Gastroesophageal sphincter (tissue), 4 donors: ENCODE results near the gene SHQ1. TPM values are rescaled to one million over a fixed set of nuclear protein-coding genes. Genes with fewer than 3 reads are reported as not detected.

ENCODE experiments used
- ATAC-seq: fragments of 150-250 bp; one replicate; pipeline ENCODE4 v1.9.1; 2016; ENCODE audit warnings: mild to moderate bottlenecking, moderate library complexity
- H3K27ac ChIP-seq, 4 donors: fragments of 200-600 bp; sonication (generic) in 3 of 4; 1 replicate in 3 of 4; 2 replicates in 1 of 4; pipeline ENCODE4 v1.5.1; 2016 to 2019
- H3K27me3 ChIP-seq: fragments of 200-600 bp; sonication (generic); one replicate; pipeline ENCODE4 v1.5.1; 2019
- H3K36me3 ChIP-seq, 2 donors: fragments of 200-600 bp; sonication (generic); one replicate each; pipeline ENCODE4 v1.5.1; 2019; ENCODE audit warnings: control low read depth in 1 of 2
- H3K4me1 ChIP-seq, 3 donors: fragments of 200-600 bp; sonication (generic); 1 replicate in 2 of 3; 2 replicates in 1 of 3; pipeline ENCODE4 v1.5.1; 2016 to 2019; ENCODE audit warnings: control low read depth in 2 of 3
- H3K4me3 ChIP-seq, 2 donors: fragments of 200-600 bp; sonication (generic); one replicate each; pipeline ENCODE4 v1.5.1; 2019; ENCODE audit warnings: mild to moderate bottlenecking in 1 of 2, moderate library complexity in 1 of 2
- H3K9me3 ChIP-seq, 3 donors: fragments of 200-600 bp; sonication (generic); one replicate each; pipeline ENCODE4 v1.5.1; 2017 to 2019; ENCODE audit warnings: control low read depth in 2 of 3
- EP300 ChIP-seq: sonication (generic); formaldehyde crosslinking; IDR thresholded peaks from one replicate; pipeline ENCODE4 v1.6.1; 2017; ENCODE audit warnings: antibody characterized with exemption, mild to moderate bottlenecking
- POLR2A ChIP-seq, 2 donors: fragments of 450-650 bp; IDR thresholded peaks; one replicate each; pipeline ENCODE4 v1.6.1; 2017; ENCODE audit warnings: antibody characterized with exemption in 2 of 2, mild to moderate bottlenecking in 2 of 2, moderate library complexity in 1 of 2
- POLR2AphosphoS5 ChIP-seq: sonication (generic); formaldehyde crosslinking; IDR thresholded peaks from one replicate; pipeline ENCODE4 v1.6.1; 2017; ENCODE audit warnings: antibody characterized with exemption
- WGBS, 2 donors: methylation state at CpG; one replicate each; pipeline ENCODE4 v1.1.5; 2018; ENCODE audit warnings: low coverage in 1 of 2; 5-methylcytosine and 5-hydroxymethylcytosine counted together
- total RNA-seq, 4 donors: library from RNA; depleted of rRNA; stranded (reverse); fragments of >200 nt; gene quantifications; one replicate each; pipeline ENCODE4 v1.1.0, GENCODE V29; 2016
- TF ChIP-seq, protein P1 (sequence below), 4 experiments: fragments of 200-600 bp in 2 of 4; fragments of 450-650 bp in 2 of 4; sonication (generic) in 1 of 4; IDR thresholded peaks; one replicate each; pipeline ENCODE4 v1.5.1; 2017 to 2019; ENCODE audit warnings: antibody characterized with exemption in 4 of 4, mild to moderate bottlenecking in 2 of 4, moderate library complexity in 2 of 4

Gene SHQ1
- total RNA-seq, 4 donors from 2014 or later, result 7.0 to 17.1 (median 11.2) TPM

DNA sequence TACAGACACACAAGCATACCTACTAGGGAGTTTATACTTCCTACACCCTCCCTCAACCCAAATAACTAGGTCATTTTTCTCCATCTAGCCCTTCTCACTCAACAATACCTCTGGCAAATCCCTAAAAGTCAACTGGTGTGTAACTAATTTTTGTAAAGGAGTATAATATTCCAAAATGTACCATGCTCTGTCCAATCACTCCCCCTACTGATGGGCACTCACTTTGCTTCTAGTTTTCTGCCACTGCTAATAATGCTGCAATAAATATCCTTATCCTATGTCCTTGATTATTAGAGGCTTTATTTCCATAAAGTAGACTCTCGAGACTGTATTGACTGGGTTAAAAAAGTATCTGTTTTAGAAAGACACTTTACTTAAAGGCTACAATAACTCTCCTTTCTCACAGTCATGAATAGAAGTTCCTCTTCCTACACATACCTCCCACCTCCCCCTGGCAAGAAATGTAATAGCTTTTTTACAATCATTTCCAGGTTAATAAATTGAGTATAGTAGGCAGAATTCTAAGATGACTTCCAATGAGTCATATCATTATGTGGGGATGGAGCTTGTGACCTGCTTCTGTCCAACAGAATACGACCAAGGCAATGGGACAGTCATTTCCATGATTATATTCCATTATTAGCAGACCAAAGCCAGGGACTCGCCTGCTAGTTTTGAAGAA is 30.0 kb downstream of the SHQ1 start:
- WGBS, 2 donors, result 66 to 84% methylated on average over 3 of the region's 3 CpGs
- no peak overlapping the region for H3K4me3 ChIP-seq
- no peaks in the 10 kb centered on the region for H3K9me3 ChIP-seq
- TF ChIP-seq, protein P1, sequence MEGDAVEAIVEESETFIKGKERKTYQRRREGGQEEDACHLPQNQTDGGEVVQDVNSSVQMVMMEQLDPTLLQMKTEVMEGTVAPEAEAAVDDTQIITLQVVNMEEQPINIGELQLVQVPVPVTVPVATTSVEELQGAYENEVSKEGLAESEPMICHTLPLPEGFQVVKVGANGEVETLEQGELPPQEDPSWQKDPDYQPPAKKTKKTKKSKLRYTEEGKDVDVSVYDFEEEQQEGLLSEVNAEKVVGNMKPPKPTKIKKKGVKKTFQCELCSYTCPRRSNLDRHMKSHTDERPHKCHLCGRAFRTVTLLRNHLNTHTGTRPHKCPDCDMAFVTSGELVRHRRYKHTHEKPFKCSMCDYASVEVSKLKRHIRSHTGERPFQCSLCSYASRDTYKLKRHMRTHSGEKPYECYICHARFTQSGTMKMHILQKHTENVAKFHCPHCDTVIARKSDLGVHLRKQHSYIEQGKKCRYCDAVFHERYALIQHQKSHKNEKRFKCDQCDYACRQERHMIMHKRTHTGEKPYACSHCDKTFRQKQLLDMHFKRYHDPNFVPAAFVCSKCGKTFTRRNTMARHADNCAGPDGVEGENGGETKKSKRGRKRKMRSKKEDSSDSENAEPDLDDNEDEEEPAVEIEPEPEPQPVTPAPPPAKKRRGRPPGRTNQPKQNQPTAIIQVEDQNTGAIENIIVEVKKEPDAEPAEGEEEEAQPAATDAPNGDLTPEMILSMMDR (IDR thresholded peaks at IDR 0.05), result peak; percentile 32 to 65 (median 56)
- TF ChIP-seq POLR2AphosphoS5 (no peak), EP300 (no peak), POLR2A (IDR thresholded peaks at IDR 0.05) (no peak)
- H3K27me3 ChIP-seq, result no peaks in the 10 kb centered on the region
- H3K36me3 ChIP-seq, result peaks cover 0 to 6% of the 10 kb centered on the region in 2 donors
- H3K4me1 ChIP-seq, result peaks cover 14 to 51% (median 22%) of the 10 kb centered on the region in 3 donors
- no peak for ATAC-seq
- H3K27ac ChIP-seq, result no peak overlapping the region

DNA sequence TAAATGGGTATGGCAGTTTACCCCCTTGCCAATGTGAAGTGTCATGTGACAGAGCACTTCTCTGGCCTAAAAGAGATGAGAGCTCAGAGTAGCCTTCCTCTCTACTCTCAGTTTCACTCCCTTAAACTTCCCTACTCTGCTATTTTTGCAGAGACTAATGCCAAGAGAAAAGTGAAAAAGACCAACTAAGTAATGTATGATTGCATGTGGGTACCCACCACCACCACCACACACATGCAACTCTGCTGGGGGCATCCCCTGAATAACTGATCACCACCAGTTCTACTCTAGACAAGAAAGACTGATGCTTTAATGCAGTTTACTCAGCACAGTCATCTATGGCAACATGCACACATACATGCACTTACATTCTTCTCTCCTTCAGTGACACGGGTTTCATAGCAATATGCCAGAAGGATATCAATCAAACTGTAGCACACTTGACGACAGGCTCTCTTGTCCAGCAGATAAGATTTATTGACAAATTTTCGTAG is 31.3 kb downstream of the SHQ1 start:
- no peak for ATAC-seq
- Histone ChIP-seq H3K4me3 (no peak overlapping the region), H3K27ac (no peak overlapping the region), H3K27me3 (no peaks in the 10 kb centered on the region), H3K9me3 (no peaks in the 10 kb centered on the region), H3K4me1 (peaks cover 12 to 47% (median 18%) of the 10 kb centered on the region in 3 donors), H3K36me3 (peaks cover 0 to 6% of the 10 kb centered on the region in 2 donors)
- 87 to 90% methylated on average over 3 of the region's 3 CpGs for WGBS, 2 donors
- TF ChIP-seq EP300 (no peak), POLR2A (IDR thresholded peaks at IDR 0.05) (no peak), POLR2AphosphoS5 (no peak)
- TF ChIP-seq, protein P1 (IDR thresholded peaks at IDR 0.05), result no peak

DNA sequence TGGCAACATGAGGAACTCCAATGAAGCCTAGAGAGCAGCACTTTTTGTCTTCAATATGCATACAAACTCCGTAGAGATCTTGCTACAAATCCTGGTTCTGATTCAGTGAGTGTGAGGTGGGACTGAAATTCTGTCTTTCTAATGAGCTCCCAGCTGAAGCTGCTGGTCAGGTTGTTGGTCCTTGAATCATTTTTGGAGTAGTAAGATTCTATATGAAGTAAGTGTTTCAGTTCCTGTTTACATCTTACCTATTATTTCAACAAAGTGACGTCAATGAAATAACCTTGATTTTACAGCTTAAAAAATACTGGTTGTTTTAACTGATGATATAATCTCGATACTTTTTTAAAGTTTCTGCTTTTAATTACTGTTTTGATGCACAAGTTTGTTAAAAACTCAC is 33.9 kb downstream of the SHQ1 start:
- TF ChIP-seq POLR2A (IDR thresholded peaks at IDR 0.05), result no peak
- no peak for TF ChIP-seq POLR2AphosphoS5
- TF ChIP-seq EP300, result no peak
- TF ChIP-seq, protein P1 (IDR thresholded peaks at IDR 0.05), result no peak
- no peak overlapping the region for H3K27ac ChIP-seq
- no peaks in the 10 kb centered on the region for H3K27me3 ChIP-seq
- no peak for ATAC-seq
- peaks cover 0 to 9% of the 10 kb centered on the region in 2 donors for H3K36me3 ChIP-seq
- H3K4me1 ChIP-seq, result peaks cover 0 to 42% (median 0%) of the 10 kb centered on the region in 3 donors
- H3K9me3 ChIP-seq, result no peaks in the 10 kb centered on the region
- no peak overlapping the region for H3K4me3 ChIP-seq
- 89% methylated on average over 3 of the region's 3 CpGs for WGBS, 2 donors

DNA sequence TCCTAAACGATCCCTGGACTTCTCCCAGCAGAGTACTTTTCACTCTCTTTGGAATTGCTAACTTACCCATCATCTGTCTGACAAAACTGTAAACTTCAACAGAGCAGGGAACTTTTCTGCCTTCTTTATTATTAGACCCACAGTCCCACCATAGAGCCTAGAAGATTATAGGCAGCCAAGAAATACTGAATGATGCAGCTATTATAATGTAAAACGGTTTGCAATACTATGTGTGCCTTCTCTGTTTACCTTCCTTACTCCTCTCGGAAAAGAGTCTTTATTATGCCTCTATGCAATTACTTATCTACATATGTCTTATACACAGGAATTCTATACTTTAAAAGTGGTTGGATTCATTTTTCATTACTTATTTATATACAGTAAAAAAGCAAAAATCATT is 36.0 kb downstream of the SHQ1 start:
- peaks cover 0 to 27% (median under 1%) of the 10 kb centered on the region in 3 donors for H3K4me1 ChIP-seq
- H3K4me3 ChIP-seq, result no peak overlapping the region
- H3K36me3 ChIP-seq, result peaks cover 0 to 14% of the 10 kb centered on the region in 2 donors
- H3K27me3 ChIP-seq, result no peaks in the 10 kb centered on the region
- 50 to 55% methylated on average over 3 of the region's 3 CpGs for WGBS, 2 donors
- H3K9me3 ChIP-seq, result no peaks in the 10 kb centered on the region
- H3K27ac ChIP-seq, result no peak overlapping the region
- ATAC-seq, result no peak
- TF ChIP-seq POLR2AphosphoS5, result no peak
- no peak for TF ChIP-seq EP300
- TF ChIP-seq, protein P1 (IDR thresholded peaks at IDR 0.05), result no peak
- no peak for TF ChIP-seq POLR2A (IDR thresholded peaks at IDR 0.05)

DNA sequence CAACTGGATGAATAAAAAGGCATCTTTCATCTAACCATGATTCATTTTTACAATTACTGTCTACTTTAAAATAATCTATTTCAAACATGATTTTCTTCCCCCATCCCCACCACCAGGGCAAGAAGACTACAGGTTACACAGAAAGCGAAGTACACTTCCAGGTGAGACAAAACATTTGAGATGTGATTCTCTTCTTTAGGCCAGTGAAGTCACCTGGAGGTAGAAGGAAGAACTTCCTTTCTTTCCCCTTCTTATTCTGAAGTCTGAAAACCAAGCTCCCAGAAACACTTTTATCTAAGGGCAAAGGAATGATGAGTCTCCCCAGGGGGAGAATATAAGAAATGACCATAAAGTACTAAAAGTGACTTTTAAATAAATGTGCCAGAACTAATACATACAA is 36.7 kb downstream of the SHQ1 start:
- Histone ChIP-seq H3K9me3 (no peaks in the 10 kb centered on the region), H3K27ac (no peak overlapping the region), H3K4me3 (no peak overlapping the region), H3K36me3 (peaks cover 0 to 9% of the 10 kb centered on the region in 2 donors), H3K4me1 (peaks cover 0 to 33% (median 3%) of the 10 kb centered on the region in 3 donors), H3K27me3 (no peaks in the 10 kb centered on the region)
- ATAC-seq, result no peak
- WGBS, 2 donors, result 93 to 100% methylated on average over 1 of the region's 1 CpG
- TF ChIP-seq EP300 (no peak), POLR2A (IDR thresholded peaks at IDR 0.05) (no peak), POLR2AphosphoS5 (no peak)
- TF ChIP-seq, protein P1 (IDR thresholded peaks at IDR 0.05), result no peak
